ENCODE data around the gene ESCO1. TPM values are rescaled to one million over a fixed set of nuclear protein-coding genes. Genes with fewer than 3 reads are reported as not detected.
"Not testable (repeated sequence)": the region's sequence is repeated elsewhere in the genome, so short reads cannot be mapped to it uniquely, and the experiment has no call there.

The ESCO1 gene, protein sequence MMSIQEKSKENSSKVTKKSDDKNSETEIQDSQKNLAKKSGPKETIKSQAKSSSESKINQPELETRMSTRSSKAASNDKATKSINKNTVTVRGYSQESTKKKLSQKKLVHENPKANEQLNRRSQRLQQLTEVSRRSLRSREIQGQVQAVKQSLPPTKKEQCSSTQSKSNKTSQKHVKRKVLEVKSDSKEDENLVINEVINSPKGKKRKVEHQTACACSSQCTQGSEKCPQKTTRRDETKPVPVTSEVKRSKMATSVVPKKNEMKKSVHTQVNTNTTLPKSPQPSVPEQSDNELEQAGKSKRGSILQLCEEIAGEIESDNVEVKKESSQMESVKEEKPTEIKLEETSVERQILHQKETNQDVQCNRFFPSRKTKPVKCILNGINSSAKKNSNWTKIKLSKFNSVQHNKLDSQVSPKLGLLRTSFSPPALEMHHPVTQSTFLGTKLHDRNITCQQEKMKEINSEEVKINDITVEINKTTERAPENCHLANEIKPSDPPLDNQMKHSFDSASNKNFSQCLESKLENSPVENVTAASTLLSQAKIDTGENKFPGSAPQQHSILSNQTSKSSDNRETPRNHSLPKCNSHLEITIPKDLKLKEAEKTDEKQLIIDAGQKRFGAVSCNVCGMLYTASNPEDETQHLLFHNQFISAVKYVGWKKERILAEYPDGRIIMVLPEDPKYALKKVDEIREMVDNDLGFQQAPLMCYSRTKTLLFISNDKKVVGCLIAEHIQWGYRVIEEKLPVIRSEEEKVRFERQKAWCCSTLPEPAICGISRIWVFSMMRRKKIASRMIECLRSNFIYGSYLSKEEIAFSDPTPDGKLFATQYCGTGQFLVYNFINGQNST
- total RNA-seq = 20.4 and 23.9 TPM in 2 replicates
- 3.7 TPM for polyA plus RNA-seq (2012)

- peak; percentile 98 for DNase-seq (ENCODE audit: low read depth)
These were observed at the start of gene ESCO1 for GRCh38 chr18:21600526-21601410. TSS of gene ESCO1 (minus strand) at chr18:21600704. CDS start at chr18:21574843, 25,861 bp downstream.

- not testable (repeated sequence) for DNase-seq (ENCODE audit: low read depth)
These were observed 39.9 kb upstream of the ESCO1 start for GRCh38 chr18:21640375-21640774.

DNA sequence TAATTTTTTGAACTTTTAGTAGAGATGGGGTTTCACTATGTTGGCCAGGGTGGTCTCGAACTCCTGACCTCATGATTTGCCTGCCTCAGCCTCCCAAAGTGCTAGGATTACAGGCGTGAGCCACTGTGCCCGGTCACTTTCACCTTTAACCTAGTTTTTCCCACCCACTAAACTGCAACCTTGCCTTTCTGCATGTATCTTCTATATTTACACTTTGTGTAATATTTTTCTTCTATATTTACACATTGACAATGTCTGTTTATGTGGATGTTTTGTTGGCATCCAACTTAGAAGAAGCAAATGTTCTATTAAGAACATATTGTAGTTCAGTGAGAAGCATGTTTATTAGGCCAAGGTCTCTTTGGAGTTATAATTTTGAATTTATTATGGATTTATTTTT is 38.3 kb upstream of the ESCO1 start:
- DNase-seq (ENCODE audit: low read depth) = no peak

DNA sequence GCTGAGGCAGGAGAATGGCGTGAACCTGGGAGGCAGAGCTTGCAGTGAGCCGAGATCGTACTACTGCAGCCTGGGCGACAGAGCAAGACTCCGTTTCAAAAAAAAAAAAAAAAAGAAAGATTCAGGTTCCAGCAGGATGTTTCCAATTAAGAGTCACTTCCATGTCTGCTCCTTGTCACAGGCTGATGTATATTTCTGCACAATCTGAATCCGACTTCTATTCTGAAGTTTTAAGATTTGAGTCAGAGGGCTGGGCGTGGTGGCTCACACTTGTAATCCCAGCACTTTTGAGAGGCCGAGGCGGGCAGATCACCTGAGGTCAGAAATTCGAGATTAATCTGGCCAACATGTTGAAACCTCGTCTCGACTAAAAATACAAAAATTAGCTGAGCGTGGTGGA is 36.3 kb upstream of the ESCO1 start:
- DNase-seq (ENCODE audit: low read depth) = no peak

- no peak for DNase-seq (ENCODE audit: low read depth)
These were observed 34.2 kb upstream of the ESCO1 start for GRCh38 chr18:21634588-21635199.

DNA sequence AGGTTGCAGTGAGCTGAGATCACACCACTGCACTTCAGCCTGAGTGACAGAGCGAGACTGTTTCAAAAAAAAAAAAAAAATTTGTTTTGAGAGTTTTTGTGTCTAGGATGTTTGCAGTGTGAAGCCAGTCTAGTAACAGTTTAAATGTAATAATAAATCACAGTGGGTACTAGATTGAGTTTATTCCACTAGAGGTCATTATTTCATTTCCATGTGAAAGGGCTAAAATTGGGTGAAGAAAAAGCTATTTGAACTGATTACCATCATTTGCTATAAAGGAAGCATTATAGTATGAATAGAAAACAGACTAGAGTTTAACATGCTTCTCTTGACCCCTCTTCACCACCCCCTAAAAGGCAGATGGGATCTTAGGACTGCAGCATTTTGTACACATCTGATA is 31.9 kb upstream of the ESCO1 start:
- no peak for DNase-seq (ENCODE audit: low read depth)

GRCh38 chr18:21629089-21629832 is 28.8 kb upstream of the ESCO1 start:
- no peak for DNase-seq (ENCODE audit: low read depth)

- DNase-seq (ENCODE audit: low read depth) = peak; percentile 27
These were observed 21.1 kb upstream of the ESCO1 start for GRCh38 chr18:21621640-21622039.

DNA sequence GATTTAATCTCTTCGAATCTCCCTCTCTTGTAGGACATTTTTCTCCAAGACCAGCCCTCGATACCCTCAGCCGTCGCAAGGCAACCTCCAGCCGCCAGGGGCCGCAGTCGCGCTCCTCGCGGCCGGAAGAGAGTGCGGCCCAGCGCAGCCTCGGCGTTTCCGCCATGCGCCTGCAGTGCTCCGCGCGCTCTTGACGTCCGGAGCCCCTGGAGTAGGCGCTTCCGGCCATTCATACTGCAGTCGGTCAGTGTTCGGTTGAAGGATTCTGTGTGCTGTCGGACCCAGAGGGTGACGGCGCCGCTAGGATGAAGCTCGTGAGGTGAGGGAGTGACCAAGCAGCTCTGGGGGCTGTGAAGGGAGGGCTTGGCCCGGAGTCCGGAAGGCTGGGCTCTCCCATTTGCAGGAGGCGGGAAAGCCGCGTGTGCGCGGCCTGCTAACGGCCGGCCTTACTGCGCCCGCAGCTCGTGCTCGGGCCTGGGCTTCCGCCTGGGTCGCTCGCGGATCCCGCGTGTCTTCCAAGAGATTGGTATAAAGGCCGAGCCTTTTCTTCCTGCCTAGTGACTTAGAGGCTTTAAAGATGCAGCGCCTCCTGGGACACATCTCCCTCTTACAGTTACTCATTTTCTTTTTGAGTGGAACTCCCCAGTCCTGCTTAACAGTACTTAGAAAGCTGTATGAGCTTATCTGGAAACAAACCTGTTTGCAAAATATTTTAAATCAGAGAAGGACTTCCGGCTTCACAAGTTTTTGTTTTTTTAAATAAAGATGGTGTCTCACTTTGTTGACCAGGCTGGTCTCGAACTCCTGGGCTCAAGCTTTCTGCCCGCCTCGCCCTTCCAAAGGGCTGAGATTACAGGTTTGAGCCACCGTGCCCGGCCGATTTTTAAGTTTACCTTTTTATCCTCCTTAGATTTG is 11.9 kb upstream of the ESCO1 start, which contains the start of gene SNRPD1:
Gene SNRPD1 (plus strand): TSS at position 190 of the 915 bp plus-strand sequence. CDS start 116 bp downstream, at position 306.
- DNase-seq (ENCODE audit: low read depth) = peak; percentile 93

DNA sequence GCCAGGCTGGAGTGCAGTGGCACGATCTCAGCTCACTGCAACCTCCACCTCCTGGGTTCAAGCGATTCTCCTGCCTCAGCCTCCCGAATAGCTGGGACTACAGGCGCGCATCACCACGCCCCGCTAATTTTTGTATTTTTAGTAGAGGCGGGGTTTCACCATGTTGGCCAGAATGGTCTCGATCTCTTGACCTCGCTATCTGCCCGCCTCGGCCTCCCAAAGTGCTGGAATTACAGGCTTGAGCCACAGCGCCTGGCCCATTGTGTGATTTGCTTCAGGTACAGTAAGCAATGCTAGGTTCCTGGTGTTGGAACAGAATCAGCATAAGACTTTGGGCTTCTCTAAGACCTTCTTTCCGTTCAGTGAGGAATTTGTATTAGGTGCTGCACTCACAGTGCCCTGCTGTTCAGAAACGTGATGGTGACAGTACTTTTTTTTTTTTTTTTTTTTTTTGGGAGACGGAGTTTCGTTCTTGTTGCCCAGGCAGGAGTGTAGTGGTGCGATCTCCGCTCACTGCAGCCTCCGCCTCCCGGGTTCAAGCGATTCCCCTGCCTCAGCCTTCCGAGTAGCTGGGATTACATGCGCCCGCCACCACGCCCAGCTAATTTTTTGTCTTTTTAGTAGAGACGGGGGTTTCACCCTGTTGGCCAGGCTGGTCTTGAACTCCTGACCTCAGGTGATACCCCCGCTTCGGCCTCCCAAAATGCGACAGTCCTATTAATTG is 11.1 kb upstream of the ESCO1 start:
- DNase-seq (ENCODE audit: low read depth) = not testable (repeated sequence)

DNA sequence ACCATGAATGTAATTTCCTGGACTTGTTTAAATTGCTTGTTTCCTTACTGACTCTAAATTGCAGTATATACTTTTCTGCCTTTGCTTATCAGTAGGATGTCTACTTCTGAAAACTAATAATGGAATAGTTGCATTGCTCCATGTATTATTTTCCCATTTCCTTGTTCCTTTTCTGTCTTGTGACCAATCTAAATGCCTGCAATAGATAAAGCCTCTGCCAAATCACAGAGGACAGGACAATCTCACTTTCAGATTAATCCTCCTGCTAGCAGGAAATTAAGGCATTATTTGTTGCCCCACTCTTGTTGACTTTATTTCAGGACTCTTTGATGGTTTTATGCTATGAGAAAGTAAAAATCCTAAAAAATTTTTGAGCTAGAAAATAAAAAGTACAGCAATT is 4.7 kb upstream of the ESCO1 start:
- no peak for DNase-seq (ENCODE audit: low read depth)

- no peak for DNase-seq (ENCODE audit: low read depth)
These were observed 4.2 kb upstream of the ESCO1 start for GRCh38 chr18:21604671-21605070.

DNA sequence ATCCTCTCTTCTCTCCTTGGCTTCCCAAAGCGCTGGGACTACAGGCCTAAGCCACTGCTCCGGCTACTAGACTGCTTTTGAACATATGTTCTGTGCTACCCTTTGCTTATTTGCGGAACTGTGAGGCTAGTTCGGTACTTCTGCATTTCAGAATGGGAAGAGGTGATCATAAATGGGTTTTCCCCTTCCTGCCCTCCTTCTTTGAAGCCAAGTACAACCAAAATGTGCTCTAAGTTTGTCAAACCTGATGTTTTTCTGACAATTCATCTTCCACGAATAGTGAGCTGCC is 1.7 kb upstream of the ESCO1 start:
- DNase-seq (ENCODE audit: low read depth) = no peak

DNA sequence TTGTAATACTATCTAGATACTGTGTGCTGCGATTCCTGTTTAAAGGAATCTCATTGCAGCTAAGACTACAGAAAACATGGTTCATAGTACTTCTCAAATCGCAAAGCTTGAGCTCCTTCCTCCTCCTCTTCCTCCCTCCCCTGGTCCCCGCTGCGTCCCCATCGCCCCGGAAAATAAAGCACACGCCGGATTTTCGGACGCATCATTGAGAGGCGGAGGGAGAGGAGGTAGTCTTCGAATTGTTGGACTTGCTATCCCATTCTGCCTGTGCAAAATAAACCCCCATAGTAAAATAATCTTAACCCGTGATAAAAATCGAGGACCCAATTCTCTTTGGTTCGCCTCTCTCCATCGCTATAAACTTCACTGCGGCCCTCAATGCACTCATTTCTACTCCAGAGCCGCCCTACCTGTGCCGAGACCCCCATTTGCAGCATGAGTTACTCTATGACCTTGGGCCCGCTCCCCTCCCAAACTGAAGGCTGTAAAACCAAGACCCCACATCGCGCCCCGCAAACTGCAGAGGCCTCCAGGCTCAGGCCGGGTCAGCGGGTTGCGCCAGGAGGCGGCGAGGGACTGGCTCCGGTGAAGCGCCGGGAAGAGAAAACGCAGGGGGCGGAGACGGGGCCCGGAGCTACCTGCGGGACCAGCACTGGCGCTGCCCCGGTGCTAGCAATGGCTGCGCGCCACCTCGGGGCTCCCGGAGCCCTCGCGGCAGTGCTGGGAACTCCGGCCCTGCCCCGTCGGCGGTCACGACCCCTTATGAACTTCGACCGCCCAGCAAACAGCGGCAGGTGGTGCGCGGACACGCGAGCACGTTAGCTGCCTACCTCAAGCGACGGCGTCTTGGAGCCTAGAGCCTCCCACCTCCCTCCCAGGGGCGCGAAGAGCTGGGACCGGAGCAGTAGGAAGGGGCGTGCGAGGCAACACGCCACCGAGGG is 649 bp downstream of the ESCO1 start:
- peak; percentile 13 for DNase-seq (ENCODE audit: low read depth)

DNA sequence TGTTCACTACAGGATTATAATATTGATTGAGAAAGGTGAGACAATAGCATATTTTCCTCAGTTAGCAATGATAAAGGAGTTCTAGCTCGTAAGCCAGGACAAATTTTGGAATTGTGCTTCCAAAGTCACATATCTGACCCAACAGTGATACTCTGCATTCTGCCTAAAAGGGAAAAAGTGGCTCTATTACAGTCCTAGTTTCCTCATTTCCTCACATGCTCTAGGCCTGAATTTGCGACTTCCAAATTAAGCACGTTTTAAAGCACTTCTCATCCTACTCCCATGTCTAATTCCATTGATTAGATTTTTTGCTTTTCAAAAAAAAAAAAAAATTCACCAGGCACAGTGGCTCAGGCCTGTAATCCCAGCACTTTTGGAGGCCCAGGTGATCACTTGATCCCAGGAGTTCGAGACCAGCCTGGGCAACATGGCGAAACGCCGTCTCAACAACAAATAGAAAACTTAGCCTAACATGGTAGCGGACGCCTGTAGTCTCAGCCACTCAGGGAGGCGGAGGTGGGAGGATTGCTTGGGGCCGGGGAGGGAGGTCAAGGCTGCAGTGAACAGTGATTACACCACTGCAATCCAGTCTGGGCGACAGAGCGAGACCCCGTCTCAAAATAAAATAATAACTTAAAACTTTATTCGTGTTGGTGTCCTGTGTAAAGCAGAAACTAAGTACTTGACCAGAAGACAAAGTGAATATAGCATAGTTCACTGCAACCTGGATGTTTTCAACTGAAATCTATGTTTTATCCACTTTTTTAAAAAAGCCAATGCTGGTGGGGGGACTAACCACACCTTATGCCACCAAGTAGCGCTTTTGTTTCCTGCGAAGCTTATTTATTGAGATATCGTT is 1.5 kb downstream of the ESCO1 start:
- no peak for DNase-seq (ENCODE audit: low read depth)

- no peak for DNase-seq (ENCODE audit: low read depth)
These were observed 2.9 kb downstream of the ESCO1 start for GRCh38 chr18:21597620-21598019.
